SK-N-SH treated with all-trans-retinoic acid at 6 μM for 48 hours (cell line): ENCODE measurements around the gene HDAC8.

Source experiments
- ESRRG ChIP-seq: fragments of 250-450 bp; sonication (Bioruptor Pico); IDR thresholded peaks from 2 replicates; pipeline ENCODE4 v1.6.1; 2021; ENCODE audit warnings: mild to moderate bottlenecking
- ISL1 ChIP-seq: fragments of 250-450 bp; sonication (Bioruptor Pico); IDR thresholded peaks from 2 replicates; pipeline ENCODE4 v2.1.2; 2022; ENCODE audit warnings: mild to moderate bottlenecking, moderate library complexity
- TF ChIP-seq, protein P1 (sequence below): fragments of 250-450 bp; sonication (Bioruptor Pico); IDR thresholded peaks from 2 replicates; pipeline ENCODE4 v1.5.1; 2020; ENCODE audit warnings: low read depth, mild to moderate bottlenecking, moderate library complexity

DNA sequence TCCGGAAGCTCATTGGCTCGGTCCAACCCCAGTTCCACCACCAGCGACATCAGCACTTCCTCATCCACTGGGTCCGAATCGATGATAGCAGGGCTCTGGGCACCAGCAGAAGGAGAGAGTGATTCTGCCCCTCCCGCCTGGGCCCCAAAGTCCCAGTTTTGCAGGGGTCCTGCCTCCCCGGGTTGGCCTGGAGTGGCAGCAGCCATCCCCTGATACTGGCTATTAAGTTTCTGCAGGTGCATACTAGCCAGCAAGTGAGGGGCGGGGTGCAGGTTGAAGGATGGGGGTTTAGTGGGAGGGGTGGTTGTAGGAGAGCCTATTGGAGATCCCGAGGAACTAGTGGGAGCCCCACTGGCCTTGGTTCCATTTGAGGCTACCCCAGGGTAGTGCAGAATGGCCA, 270.9 kb downstream of the HDAC8 start:
- TF ChIP-seq ISL1 (CRISPR knock-in tag) = no peak
- TF ChIP-seq, protein P1, sequence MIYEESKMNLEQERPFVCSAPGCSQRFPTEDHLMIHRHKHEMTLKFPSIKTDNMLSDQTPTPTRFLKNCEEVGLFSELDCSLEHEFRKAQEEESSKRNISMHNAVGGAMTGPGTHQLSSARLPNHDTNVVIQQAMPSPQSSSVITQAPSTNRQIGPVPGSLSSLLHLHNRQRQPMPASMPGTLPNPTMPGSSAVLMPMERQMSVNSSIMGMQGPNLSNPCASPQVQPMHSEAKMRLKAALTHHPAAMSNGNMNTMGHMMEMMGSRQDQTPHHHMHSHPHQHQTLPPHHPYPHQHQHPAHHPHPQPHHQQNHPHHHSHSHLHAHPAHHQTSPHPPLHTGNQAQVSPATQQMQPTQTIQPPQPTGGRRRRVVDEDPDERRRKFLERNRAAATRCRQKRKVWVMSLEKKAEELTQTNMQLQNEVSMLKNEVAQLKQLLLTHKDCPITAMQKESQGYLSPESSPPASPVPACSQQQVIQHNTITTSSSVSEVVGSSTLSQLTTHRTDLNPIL = no peak
- TF ChIP-seq ESRRG (CRISPR knock-in tag) = no peak
